ENCODE data around the gene ZSCAN12. TPM values are rescaled to one million over a fixed set of nuclear protein-coding genes. Genes with fewer than 3 reads are reported as not detected.
A peak's percentile ranks its signal among the peaks of the same experiment; 100 is the strongest.

ZSCAN12 gene
- total RNA-seq, 1 donor from 2014 or later: 17.5 TPM

GRCh38 chr6:28336284-28337120 is 63.0 kb downstream of the ZSCAN12 start:
- no peak for TF ChIP-seq CTCF (IDR thresholded peaks at IDR 0.05; ENCODE audit: unreplicated experiment)
- Mint-ChIP-seq H3K4me3 (ENCODE audit: low read depth) (no peak overlapping the region), H3K27ac (no peak overlapping the region), H3K4me1 (ENCODE audit: low read depth) (peaks cover 7% of the 10 kb centered on the region), H3K36me3 (ENCODE audit: insufficient read depth) (peaks cover 6% of the 10 kb centered on the region), H3K27me3 (no peaks in the 10 kb centered on the region), H3K9me3 (ENCODE audit: low read depth) (peaks cover 17% of the 10 kb centered on the region)
- DNase-seq (ENCODE audit: low spot score, unreplicated experiment): no peak

- no peak within 1 kb of the TSS for H3K27ac Mint-ChIP-seq
- H3K4me1 Mint-ChIP-seq (ENCODE audit: low read depth): peaks cover 7% of the 10 kb centered on the region
- no peak for TF ChIP-seq CTCF (IDR thresholded peaks at IDR 0.05; ENCODE audit: unreplicated experiment)
- peaks cover 7% of the 10 kb centered on the region for H3K36me3 Mint-ChIP-seq (ENCODE audit: insufficient read depth)
- peak; percentile 74 for DNase-seq (ENCODE audit: low spot score, unreplicated experiment)
- H3K4me3 Mint-ChIP-seq (ENCODE audit: low read depth): no peak within 1 kb of the TSS
- peaks cover 20% of the 10 kb centered on the region for H3K9me3 Mint-ChIP-seq (ENCODE audit: low read depth)
- no peaks in the 10 kb centered on the region for H3K27me3 Mint-ChIP-seq
These were observed 63.8 kb downstream of the ZSCAN12 start, which contains the start of gene ZSCAN31 for GRCh38 chr6:28335564-28336283. Gene ZSCAN31 (minus strand): TSS chr6:28336148. CDS start chr6:28329683, 6,465 bp downstream.

- DNase-seq (ENCODE audit: low spot score, unreplicated experiment): no peak
- H3K27me3 Mint-ChIP-seq: no peaks in the 10 kb centered on the region
- peaks cover 9% of the 10 kb centered on the region for H3K36me3 Mint-ChIP-seq (ENCODE audit: insufficient read depth)
These were observed 64.4 kb downstream of the ZSCAN12 start for GRCh38 chr6:28335040-28335563.

GRCh38 chr6:28334286-28335039 is 65.1 kb downstream of the ZSCAN12 start:
- no peak for TF ChIP-seq CTCF (IDR thresholded peaks at IDR 0.05; ENCODE audit: unreplicated experiment)
- no peaks in the 10 kb centered on the region for H3K27me3 Mint-ChIP-seq
- DNase-seq (ENCODE audit: low spot score, unreplicated experiment): no peak
- peaks cover 29% of the 10 kb centered on the region for H3K9me3 Mint-ChIP-seq (ENCODE audit: low read depth)
- H3K4me3 Mint-ChIP-seq (ENCODE audit: low read depth): no peak overlapping the region
- H3K27ac Mint-ChIP-seq: no peak overlapping the region
- H3K4me1 Mint-ChIP-seq (ENCODE audit: low read depth): peaks cover 7% of the 10 kb centered on the region
- peaks cover 12% of the 10 kb centered on the region for H3K36me3 Mint-ChIP-seq (ENCODE audit: insufficient read depth)

More at GRCh38 chr6:28335040-28335563, 64.4 kb downstream of the ZSCAN12 start:
- peaks cover 7% of the 10 kb centered on the region for H3K4me1 Mint-ChIP-seq (ENCODE audit: low read depth)
- no peak overlapping the region for H3K27ac Mint-ChIP-seq
- H3K9me3 Mint-ChIP-seq (ENCODE audit: low read depth): peaks cover 25% of the 10 kb centered on the region
- H3K4me3 Mint-ChIP-seq (ENCODE audit: low read depth): no peak overlapping the region
- no peak for TF ChIP-seq CTCF (IDR thresholded peaks at IDR 0.05; ENCODE audit: unreplicated experiment)
